ENCODE data around the gene HMMR. TPM values are rescaled to one million over a fixed set of nuclear protein-coding genes. Genes with fewer than 3 reads are reported as not detected.
"Not testable (repeated sequence)": the region's sequence is repeated elsewhere in the genome, so short reads cannot be mapped to it uniquely, and the experiment has no call there.

The HMMR gene
- total RNA-seq, 2 experiments from 2014 or later = 109 to 118 TPM

DNA sequence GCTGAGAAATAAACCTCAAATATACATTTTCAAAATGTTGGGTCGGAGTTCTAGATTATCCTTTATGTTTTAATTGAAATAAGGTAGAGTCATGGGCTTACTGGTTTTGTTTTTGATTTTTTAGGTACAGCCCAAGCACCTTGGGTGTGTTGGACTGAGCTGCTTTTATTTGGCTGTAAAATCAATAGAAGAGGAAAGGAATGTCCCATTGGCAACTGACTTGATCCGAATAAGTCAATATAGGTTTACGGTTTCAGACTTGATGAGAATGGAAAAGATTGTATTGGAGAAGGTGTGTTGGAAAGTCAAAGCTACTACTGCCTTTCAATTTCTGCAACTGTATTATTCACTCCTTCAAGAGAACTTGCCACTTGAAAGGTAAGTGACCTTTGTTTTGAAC is 19.5 kb upstream of the HMMR start:
- H3K27me3 Mint-ChIP-seq = no peaks in the 10 kb centered on the region
- H3K9me3 Mint-ChIP-seq = no peaks in the 10 kb centered on the region
- intact Hi-C loops (cut with micrococcal nuclease) = no loop called here
- POLR2A ChIA-PET = interaction anchor here (1.0 to 9.1 kb wide), 3 partner anchors 19 to 66 kb away, joined by 3 to 130 read pairs (median 3); partner anchors contain the start of genes HMMR and NUDCD2
- peak overlapping the region; percentile 38 for H3K27ac Mint-ChIP-seq
- CTCF ChIA-PET = interaction anchor here (1.1 to 2.0 kb wide), 4 partner anchors 15 to 125 kb away, joined by 3 to 8 read pairs (median 4); partner anchors contain the start of genes HMMR and NUDCD2
- no peak overlapping the region for H3K4me3 Mint-ChIP-seq
- peaks cover 33% of the 10 kb centered on the region for H3K36me3 Mint-ChIP-seq
- DNase-seq = no peak
- H3K4me1 Mint-ChIP-seq (ENCODE audit: low read depth) = peaks cover 37% of the 10 kb centered on the region

DNA sequence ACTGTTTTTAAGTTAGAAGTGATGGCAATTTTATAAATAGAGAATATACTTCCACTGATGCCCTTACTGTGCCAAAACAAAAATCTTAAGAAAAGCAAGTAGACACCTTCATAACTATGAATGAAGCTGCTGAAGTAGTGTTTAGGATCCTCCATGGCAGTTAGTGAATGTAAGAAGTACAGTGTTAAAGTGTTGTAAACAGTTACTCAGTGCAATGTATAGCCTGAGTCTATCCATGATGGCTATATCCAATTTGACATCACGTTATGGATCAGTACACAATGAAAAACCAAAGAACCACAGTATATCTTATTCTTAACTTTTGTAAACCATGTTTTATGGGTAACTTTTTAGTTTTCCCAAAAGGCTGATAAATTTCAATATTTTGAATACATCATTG is 15.9 kb upstream of the HMMR start:
- Mint-ChIP-seq H3K27me3 (no peaks in the 10 kb centered on the region), H3K4me1 (ENCODE audit: low read depth) (peaks cover 19% of the 10 kb centered on the region), H3K36me3 (peaks cover 53% of the 10 kb centered on the region), H3K9me3 (no peaks in the 10 kb centered on the region), H3K4me3 (no peak overlapping the region), H3K27ac (no peak overlapping the region)
- ChIA-PET CTCF (interaction anchor here (1.1 kb wide), 1 partner anchor 13 kb away, joined by 3 read pairs; no protein-coding TSS in a partner anchor), POLR2A (interaction anchor here (9.1 kb wide), 1 partner anchor 15 kb away, joined by 130 read pairs; the partner anchor contains the start of genes HMMR and NUDCD2)
- no peak for DNase-seq
- intact Hi-C loops (cut with micrococcal nuclease) = no loop called here

DNA sequence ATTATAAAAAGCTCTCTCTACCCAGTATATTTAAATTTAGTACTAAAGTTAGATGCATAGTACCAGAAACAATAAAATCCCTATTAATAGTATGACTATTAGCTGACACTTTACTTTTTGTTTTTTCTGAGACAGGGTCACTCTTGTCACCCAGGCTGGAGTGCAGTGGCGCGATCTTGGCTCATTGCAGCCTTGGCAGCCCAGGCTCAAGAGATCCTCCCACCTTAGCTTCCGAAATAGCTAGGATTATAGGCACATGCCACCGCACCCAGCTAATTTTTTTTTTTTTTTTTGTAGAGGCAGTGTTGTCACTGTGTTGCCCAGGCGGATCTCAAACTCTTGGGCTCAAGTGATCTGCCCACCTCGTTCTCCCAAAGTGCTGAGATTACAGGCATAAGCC is 15.1 kb upstream of the HMMR start:
- POLR2A ChIA-PET = interaction anchor here (9.1 kb wide), 1 partner anchor 14 kb away, joined by 130 read pairs; the partner anchor contains the start of genes HMMR and NUDCD2
- intact Hi-C loops (cut with micrococcal nuclease) = no loop called here
- CTCF ChIA-PET = interaction anchor here (0.6 to 0.7 kb wide), 2 partner anchors 13 to 81 kb away, joined by 3 to 4 read pairs; no protein-coding TSS in a partner anchor
- no peak overlapping the region for H3K4me3 Mint-ChIP-seq
- H3K27me3 Mint-ChIP-seq = no peaks in the 10 kb centered on the region
- peaks cover 13% of the 10 kb centered on the region for H3K4me1 Mint-ChIP-seq (ENCODE audit: low read depth)
- DNase-seq = no peak
- no peak overlapping the region for H3K27ac Mint-ChIP-seq
- no peaks in the 10 kb centered on the region for H3K9me3 Mint-ChIP-seq
- H3K36me3 Mint-ChIP-seq = peaks cover 51% of the 10 kb centered on the region

DNA sequence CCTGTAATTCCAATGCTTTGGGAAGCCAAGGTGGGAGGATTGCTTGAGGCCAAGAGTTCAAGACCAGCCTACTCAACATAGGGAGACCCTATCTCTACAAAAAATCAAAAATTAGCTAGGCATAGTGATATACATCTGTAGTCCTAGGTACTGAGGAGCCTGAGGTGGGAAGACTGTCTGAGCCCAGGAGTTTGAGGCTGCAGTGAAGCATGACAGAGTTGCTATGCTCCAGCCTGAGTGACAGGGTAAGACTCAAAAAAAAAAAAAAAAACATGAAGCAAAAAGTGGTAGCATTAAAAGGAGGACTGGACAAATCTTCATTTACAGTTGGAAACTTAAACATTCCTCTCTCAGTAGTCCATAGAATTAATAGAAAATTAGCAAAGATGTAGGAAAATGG is 13.2 kb upstream of the HMMR start:
- H3K36me3 Mint-ChIP-seq = peaks cover 52% of the 10 kb centered on the region
- no peak overlapping the region for H3K4me3 Mint-ChIP-seq

DNA sequence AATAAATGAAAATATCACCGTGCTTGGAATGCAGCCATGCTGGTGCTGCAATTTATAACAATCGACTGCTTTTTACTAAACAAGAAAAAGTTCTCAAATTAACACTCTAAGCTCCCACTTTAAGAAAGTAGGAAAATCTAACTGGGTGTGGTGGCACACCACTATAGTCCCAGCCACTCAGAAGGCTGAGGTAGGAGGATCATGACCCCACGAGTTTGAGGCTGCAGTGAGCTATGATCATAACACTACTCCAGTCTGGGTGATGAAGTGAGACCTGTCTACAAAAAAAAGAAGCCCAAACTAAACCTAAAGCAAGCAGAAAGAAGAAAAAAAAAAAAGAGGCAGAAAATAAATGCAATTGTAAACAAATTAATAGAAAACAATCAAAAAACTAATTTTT is 12.6 kb upstream of the HMMR start:
- Mint-ChIP-seq H3K4me3 (no peak overlapping the region), H3K9me3 (no peaks in the 10 kb centered on the region), H3K36me3 (peaks cover 51% of the 10 kb centered on the region), H3K4me1 (ENCODE audit: low read depth) (peaks cover 5% of the 10 kb centered on the region), H3K27me3 (no peaks in the 10 kb centered on the region), H3K27ac (no peak overlapping the region)
- DNase-seq = no peak
- ChIA-PET CTCF (no interaction called here), POLR2A (interaction anchor here (0.7 kb wide), 1 partner anchor 55 kb away, joined by 3 read pairs; no protein-coding TSS in a partner anchor)
- intact Hi-C loops (cut with micrococcal nuclease) = no loop called here

More for the DNA sequence above, 13.2 kb upstream of the HMMR start:
- no peak for DNase-seq
- Mint-ChIP-seq H3K4me1 (ENCODE audit: low read depth) (peaks cover 4% of the 10 kb centered on the region), H3K27me3 (no peaks in the 10 kb centered on the region), H3K27ac (no peak overlapping the region), H3K9me3 (no peaks in the 10 kb centered on the region)
- CTCF ChIA-PET = no interaction called here
- POLR2A ChIA-PET = interaction anchor here (0.7 kb wide), 1 partner anchor 56 kb away, joined by 3 read pairs; no protein-coding TSS in a partner anchor
- intact Hi-C loops (cut with micrococcal nuclease) = no loop called here

DNA sequence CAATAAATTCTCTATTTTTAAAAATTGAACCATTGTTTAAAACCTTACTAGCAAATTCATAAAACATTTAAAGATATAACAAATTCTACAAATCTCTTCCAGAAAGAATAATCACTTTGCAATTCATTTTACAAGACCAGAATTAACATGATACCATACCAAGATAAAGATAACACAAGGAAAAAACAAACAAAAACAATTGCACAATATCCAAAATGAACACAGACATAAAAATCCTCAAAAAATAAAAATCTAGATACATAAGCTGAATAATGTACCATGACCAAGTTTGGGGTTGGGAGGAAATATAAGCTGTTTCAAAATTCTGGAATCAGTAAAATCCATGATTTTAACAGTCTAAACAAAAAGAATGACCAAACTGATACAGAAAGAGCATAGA is 11.9 kb upstream of the HMMR start:
- CTCF ChIA-PET = no interaction called here
- Mint-ChIP-seq H3K27me3 (no peaks in the 10 kb centered on the region), H3K9me3 (no peaks in the 10 kb centered on the region), H3K36me3 (peaks cover 50% of the 10 kb centered on the region), H3K27ac (no peak overlapping the region), H3K4me3 (no peak overlapping the region), H3K4me1 (ENCODE audit: low read depth) (peaks cover 5% of the 10 kb centered on the region)
- intact Hi-C loops (cut with micrococcal nuclease) = no loop called here
- DNase-seq = no peak
- POLR2A ChIA-PET = interaction anchor here (1.3 kb wide), 1 partner anchor 11 kb away, joined by 3 read pairs; the partner anchor contains the start of gene CCNG1

DNA sequence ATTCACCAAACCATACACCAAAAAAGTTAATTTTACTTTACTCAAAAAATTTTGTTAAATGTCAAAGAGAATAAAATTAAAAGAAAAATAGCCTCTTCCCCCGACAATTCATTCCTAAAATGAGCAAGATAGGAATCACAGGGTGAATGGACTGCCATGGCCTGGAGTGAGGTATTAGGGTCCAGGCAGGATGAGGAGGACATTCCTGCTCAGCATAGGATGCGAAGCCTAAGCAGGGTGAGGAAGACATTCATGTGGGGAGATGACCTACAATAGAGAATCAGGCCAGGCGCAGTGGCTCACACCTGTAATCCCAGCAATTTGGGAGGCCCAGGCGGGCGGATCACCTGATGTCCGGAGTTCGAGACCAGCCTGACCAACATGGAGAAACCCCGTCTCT is 8.9 kb upstream of the HMMR start:
- ChIA-PET CTCF (interaction anchor here (1.1 kb wide), 1 partner anchor 32 kb away, joined by 3 read pairs; no protein-coding TSS in a partner anchor), POLR2A (no interaction called here)
- Mint-ChIP-seq H3K4me3 (no peak overlapping the region), H3K36me3 (peaks cover 62% of the 10 kb centered on the region), H3K27ac (no peak overlapping the region), H3K9me3 (no peaks in the 10 kb centered on the region), H3K4me1 (ENCODE audit: low read depth) (peaks cover 18% of the 10 kb centered on the region), H3K27me3 (no peaks in the 10 kb centered on the region)
- no peak for DNase-seq
- intact Hi-C loops (cut with micrococcal nuclease) = no loop called here

DNA sequence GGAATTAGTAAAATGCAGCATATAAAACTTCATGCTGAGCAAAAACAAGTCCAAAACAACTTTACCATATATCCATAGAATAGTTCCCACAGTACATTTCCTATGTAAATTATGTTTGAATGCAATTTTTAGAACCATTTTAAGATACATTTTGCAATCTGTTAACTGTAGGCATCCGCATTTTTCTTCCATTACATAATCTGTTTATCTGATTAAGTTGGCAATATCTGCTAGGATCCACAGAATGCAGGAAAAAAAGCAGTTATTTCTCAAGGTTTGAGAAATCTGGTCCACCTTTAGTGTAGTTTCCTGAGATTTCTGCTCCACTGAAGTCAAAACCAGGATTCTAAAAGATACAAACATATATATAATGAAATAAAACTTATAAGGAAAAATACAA is 6.7 kb upstream of the HMMR start:
- no peaks in the 10 kb centered on the region for H3K27me3 Mint-ChIP-seq
- ChIA-PET POLR2A (no interaction called here), CTCF (no interaction called here)
- H3K9me3 Mint-ChIP-seq = no peaks in the 10 kb centered on the region
- no peak for DNase-seq
- peaks cover 52% of the 10 kb centered on the region for H3K36me3 Mint-ChIP-seq
- H3K27ac Mint-ChIP-seq = no peak overlapping the region
- peaks cover 28% of the 10 kb centered on the region for H3K4me1 Mint-ChIP-seq (ENCODE audit: low read depth)
- intact Hi-C loops (cut with micrococcal nuclease) = no loop called here
- no peak overlapping the region for H3K4me3 Mint-ChIP-seq

DNA sequence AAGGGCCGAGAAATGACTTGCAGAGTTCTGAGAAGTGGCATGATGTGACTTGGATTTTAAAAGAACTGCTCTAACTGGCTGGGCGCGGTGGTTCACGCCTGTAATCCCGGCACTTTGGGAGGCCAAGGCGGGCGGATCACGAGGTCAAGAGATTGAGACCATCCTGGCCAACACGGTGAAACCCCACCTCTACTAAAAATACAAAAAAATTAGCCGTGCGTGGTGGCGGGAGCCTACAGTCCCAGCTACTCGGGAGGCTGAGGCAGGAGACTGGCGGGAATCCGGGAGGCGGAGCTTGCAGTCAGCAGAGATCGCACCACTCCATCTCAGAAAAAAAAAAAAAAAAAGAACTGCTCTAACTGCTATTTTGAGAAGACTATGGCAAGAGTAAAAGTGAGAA is 5.0 kb upstream of the HMMR start:
- Mint-ChIP-seq H3K36me3 (peaks cover 52% of the 10 kb centered on the region), H3K4me1 (ENCODE audit: low read depth) (peaks cover 29% of the 10 kb centered on the region), H3K27ac (peak overlapping the region; percentile 25)
- ChIA-PET CTCF (interaction anchor here (1.1 kb wide), 1 partner anchor 14 kb away, joined by 4 read pairs; no protein-coding TSS in a partner anchor), POLR2A (interaction anchor here (1.2 kb wide), 1 partner anchor 14 kb away, joined by 5 read pairs; no protein-coding TSS in a partner anchor)
- DNase-seq; H3K4me3 Mint-ChIP-seq; H3K27me3 Mint-ChIP-seq; intact Hi-C loops (cut with micrococcal nuclease); H3K9me3 Mint-ChIP-seq: not testable (repeated sequence)

DNA sequence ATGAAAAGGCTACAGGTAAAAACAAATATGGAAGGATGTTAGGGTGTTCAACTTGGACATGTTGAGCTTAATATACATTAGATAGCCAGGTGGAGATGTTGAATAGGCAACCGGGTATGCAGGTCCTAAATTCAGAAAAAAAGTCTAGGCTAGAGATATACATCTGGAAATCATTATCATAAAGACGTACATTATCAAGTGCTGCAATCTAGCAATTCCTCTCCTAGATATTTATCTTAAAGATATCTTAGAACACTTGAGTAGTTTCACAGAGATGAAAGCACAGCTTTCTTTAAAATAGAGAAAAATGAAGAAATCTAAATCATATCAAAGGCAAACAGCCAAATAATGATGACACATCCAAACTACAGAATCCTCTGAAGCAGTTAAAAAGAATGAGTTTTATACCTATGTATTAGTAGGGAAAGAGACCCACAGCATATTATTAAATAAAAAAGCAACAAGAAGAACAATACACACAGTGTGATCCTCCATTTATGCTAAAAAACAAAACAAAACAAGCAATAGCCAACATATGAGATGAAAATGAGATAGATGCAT is 4.3 kb upstream of the HMMR start:
- no peaks in the 10 kb centered on the region for H3K9me3 Mint-ChIP-seq
- intact Hi-C loops (cut with micrococcal nuclease) = no loop called here
- H3K27ac Mint-ChIP-seq = peak overlapping the region; percentile 25
- peaks cover 29% of the 10 kb centered on the region for H3K4me1 Mint-ChIP-seq (ENCODE audit: low read depth)
- peaks cover 4% of the 10 kb centered on the region for H3K27me3 Mint-ChIP-seq
- peaks cover 52% of the 10 kb centered on the region for H3K36me3 Mint-ChIP-seq
- CTCF ChIA-PET = interaction anchor here (1.1 kb wide), 1 partner anchor 15 kb away, joined by 4 read pairs; no protein-coding TSS in a partner anchor
- POLR2A ChIA-PET = interaction anchor here (1.2 kb wide), 1 partner anchor 14 kb away, joined by 5 read pairs; no protein-coding TSS in a partner anchor
- no peak overlapping the region for H3K4me3 Mint-ChIP-seq
- no peak for DNase-seq

DNA sequence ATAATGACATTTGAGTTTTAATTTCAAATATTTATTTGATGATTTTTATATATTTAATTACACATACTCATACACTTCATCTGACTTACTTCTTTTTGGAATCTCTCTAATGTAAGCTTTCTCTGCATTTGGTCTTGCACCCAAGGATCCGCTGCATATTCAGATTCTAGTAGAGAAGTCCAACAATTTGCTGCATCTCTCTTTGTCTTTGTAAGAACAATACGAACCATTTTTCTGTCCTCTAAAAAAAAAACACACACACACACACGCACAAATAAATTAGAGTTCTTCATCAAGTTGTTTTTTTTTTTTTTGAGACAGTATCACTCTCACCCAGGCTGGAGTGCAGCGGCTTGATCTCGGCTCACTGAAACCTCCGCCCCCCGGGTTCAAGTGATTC is 3.6 kb upstream of the HMMR start:
- Mint-ChIP-seq H3K9me3 (no peaks in the 10 kb centered on the region), H3K4me1 (ENCODE audit: low read depth) (peaks cover 29% of the 10 kb centered on the region), H3K27ac (no peak overlapping the region), H3K4me3 (no peak overlapping the region), H3K27me3 (peaks cover 4% of the 10 kb centered on the region), H3K36me3 (peaks cover 47% of the 10 kb centered on the region)
- intact Hi-C loops (cut with micrococcal nuclease) = no loop called here
- ChIA-PET CTCF (interaction anchor here (1.0 kb wide), 1 partner anchor 13 kb away, joined by 3 read pairs; no protein-coding TSS in a partner anchor), POLR2A (no interaction called here)
- DNase-seq = no peak

DNA sequence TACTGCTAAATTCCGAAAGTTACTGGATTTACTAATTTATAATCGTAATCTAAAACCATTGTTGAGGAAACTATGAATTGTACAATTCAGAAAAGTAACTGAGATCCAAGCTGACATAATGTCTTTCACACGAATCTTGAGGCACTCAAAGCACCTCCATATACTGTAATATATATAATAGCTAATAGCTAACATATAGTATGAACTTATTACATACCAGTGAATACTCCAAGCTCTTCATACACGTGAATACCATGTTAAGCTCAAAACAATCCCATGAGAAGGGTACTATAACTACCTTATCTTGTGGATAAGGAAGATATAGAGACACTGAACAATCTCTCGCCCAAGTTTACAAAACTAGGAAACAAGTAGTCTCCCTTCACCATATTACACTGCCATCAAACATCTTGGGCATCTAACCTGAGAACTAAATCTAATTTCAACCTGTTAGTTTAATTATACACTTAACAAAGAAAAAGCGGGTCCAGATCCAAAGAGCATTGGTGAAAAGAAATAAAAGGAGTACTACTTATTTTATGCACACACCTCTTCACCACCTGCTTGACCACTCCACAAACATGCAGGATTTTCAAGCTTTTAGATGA is 1.6 kb upstream of the HMMR start:
- ChIA-PET POLR2A (interaction anchor here (5.2 to 6.2 kb wide), 2 partner anchors 18 to 48 kb away, joined by 130 to 235 read pairs; partner anchors contain the start of genes CCNG1 and MAT2B), CTCF (interaction anchor here (0.8 to 4.4 kb wide), 10 partner anchors 9 to 51 kb away, joined by 3 to 47 read pairs (median 4); partner anchors contain the start of gene MAT2B)
- intact Hi-C loops (cut with micrococcal nuclease) = no loop called here
- Mint-ChIP-seq H3K4me3 (peak overlapping the region; percentile 90), H3K36me3 (peaks cover 43% of the 10 kb centered on the region), H3K27me3 (peaks cover 4% of the 10 kb centered on the region), H3K27ac (peak overlapping the region; percentile 100), H3K4me1 (ENCODE audit: low read depth) (peaks cover 37% of the 10 kb centered on the region), H3K9me3 (no peaks in the 10 kb centered on the region)
- DNase-seq = no peak

Data from activated CD4-positive, alpha-beta memory T cell treated with anti-CD3 and anti-CD28 coated beads for 36 hours (primary cell).